AG04450 (cell line): Measurements from ENCODE around the gene AEBP2. TPM values are rescaled to one million over a fixed set of nuclear protein-coding genes. Genes with fewer than 3 reads are reported as not detected.

Experiments used
- CTCF ChIA-PET: fragments of 300-600, 350-600 bp; formaldehyde crosslinking; extraction: SDS; loops from one replicate; lab custom pipeline; 2022; ENCODE audit warnings: antibody characterized with exemption, inconsistent platforms; lab: Charles Lee
- POLR2A ChIA-PET: fragments of 350-600 bp; formaldehyde crosslinking; extraction: SDS; loops from one replicate; lab custom pipeline; 2021; ENCODE audit warnings: antibody characterized with exemption, inconsistent platforms; lab: Yijun Ruan, JAX
- DNase-seq: peaks from one replicate; pipeline ENCODE4 v3.0.0-alpha.2; 2011; ENCODE audit warnings: low read depth, low spot score
- H3K27ac ChIP-seq: one replicate; pipeline ENCODE4 v1.5.1; 2012; ENCODE audit warnings: low read depth, low read length, control low read depth
- H3K27me3 ChIP-seq: one replicate; pipeline ENCODE4 v1.6.0; 2012; ENCODE audit warnings: low read length; ENCODE audit not compliant: control insufficient read depth, insufficient read depth
- H3K4me3 ChIP-seq: 2 replicates; pipeline ENCODE4 v1.5.1; 2011; ENCODE audit warnings: mild to moderate bottlenecking, low read depth, low read length, control low read depth
- H3K9me3 ChIP-seq: 2 replicates; pipeline ENCODE4 v1.5.1; 2012; ENCODE audit warnings: low read length; ENCODE audit not compliant: control insufficient read depth, insufficient read depth
- CTCF ChIP-seq: IDR thresholded peaks from 2 replicates; pipeline ENCODE4 v1.5.1; 2011; ENCODE audit warnings: low read depth, low read length, control low read depth, inconsistent platforms
- polyA plus RNA-seq: library from polyadenylated mRNA; depleted of rRNA; stranded (reverse); fragments of >200 nt; gene quantifications from 2 replicates; pipeline ENCODE4 v1.2.3, GENCODE V29; 2011

AEBP2 gene
- polyA plus RNA-seq, 1 experiment, result 19.1 TPM

GRCh38 chr12:19539071-19539470, 99.8 kb downstream of the AEBP2 start:
- POLR2A ChIA-PET, result no interaction called here
- CTCF ChIA-PET, result interaction anchor here (0.6 kb wide), 1 partner anchor 291 kb away, joined by 3 read pairs; no protein-coding TSS in a partner anchor
- peaks cover 2% of the 10 kb centered on the region for H3K9me3 ChIP-seq
- no peak for TF ChIP-seq CTCF
- H3K27ac ChIP-seq, result no peak overlapping the region
- H3K4me3 ChIP-seq, result no peak overlapping the region
- H3K27me3 ChIP-seq, result no peaks in the 10 kb centered on the region
- no peak for DNase-seq

GRCh38 chr12:19539836-19540235, 100.5 kb downstream of the AEBP2 start:
- TF ChIP-seq CTCF, result no peak
- CTCF ChIA-PET, result interaction anchor here (0.6 kb wide), 1 partner anchor 290 kb away, joined by 3 read pairs; no protein-coding TSS in a partner anchor
- Histone ChIP-seq H3K27me3 (no peaks in the 10 kb centered on the region), H3K9me3 (peaks cover 2% of the 10 kb centered on the region), H3K27ac (no peak overlapping the region), H3K4me3 (no peak overlapping the region)
- POLR2A ChIA-PET, result no interaction called here
- no peak for DNase-seq

- no peak overlapping the region for H3K4me3 ChIP-seq
- ChIA-PET CTCF (no interaction called here), POLR2A (no interaction called here)
- no peaks in the 10 kb centered on the region for H3K9me3 ChIP-seq
- DNase-seq, result no peak
- no peak overlapping the region for H3K27ac ChIP-seq
- no peaks in the 10 kb centered on the region for H3K27me3 ChIP-seq
- TF ChIP-seq CTCF, result no peak
Measured at GRCh38 chr12:19542606-19543005, 103.3 kb downstream of the AEBP2 start.

GRCh38 chr12:19544353-19544752, 105.1 kb downstream of the AEBP2 start:
- POLR2A ChIA-PET, result no interaction called here

GRCh38 chr12:19545301-19545700, 106.0 kb downstream of the AEBP2 start:
- no peak overlapping the region for H3K27ac ChIP-seq
- TF ChIP-seq CTCF, result no peak
- H3K27me3 ChIP-seq, result no peaks in the 10 kb centered on the region
- H3K9me3 ChIP-seq, result no peaks in the 10 kb centered on the region
- DNase-seq, result no peak
- no peak overlapping the region for H3K4me3 ChIP-seq
- ChIA-PET POLR2A (no interaction called here), CTCF (no interaction called here)

More at GRCh38 chr12:19544353-19544752, 105.1 kb downstream of the AEBP2 start:
- Histone ChIP-seq H3K27ac (no peak overlapping the region), H3K4me3 (no peak overlapping the region), H3K27me3 (no peaks in the 10 kb centered on the region), H3K9me3 (no peaks in the 10 kb centered on the region)
- DNase-seq, result no peak
- CTCF ChIA-PET, result no interaction called here
- no peak for TF ChIP-seq CTCF
